HL-60 (cell line): ENCODE measurements around the gene NAA80.

Experiments
- GABPA ChIP-seq: IDR thresholded peaks from 2 replicates; pipeline ENCODE4 v1.6.1; 2012; ENCODE audit warnings: low read depth
- TF ChIP-seq, protein P1 (sequence below): IDR thresholded peaks from one replicate; pipeline ENCODE4 v1.5.1; 2011; ENCODE audit warnings: low read length, control low read depth, inconsistent platforms; ENCODE audit not compliant: insufficient read depth
- TF ChIP-seq, protein P2 (sequence below): IDR thresholded peaks from 2 replicates; pipeline ENCODE4 v1.6.1; 2012; ENCODE audit warnings: low read depth; ENCODE audit not compliant: insufficient replicate concordance

DNA sequence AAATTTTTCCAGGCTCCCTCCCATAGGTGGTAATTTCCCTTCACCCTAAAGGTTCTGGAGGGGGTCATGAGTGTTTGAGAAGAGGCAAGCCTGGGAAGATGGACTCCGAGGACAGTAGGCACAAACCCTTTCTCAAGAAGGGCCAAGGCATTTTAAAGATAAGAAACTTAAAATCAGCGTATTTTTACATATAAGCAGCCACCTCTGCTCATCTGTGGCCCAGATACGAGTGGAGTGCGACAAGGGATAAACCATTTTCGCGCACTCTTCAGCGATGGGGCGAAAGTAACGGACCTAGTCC lies 40.9 kb upstream of the NAA80 start:
- TF ChIP-seq, protein P1, sequence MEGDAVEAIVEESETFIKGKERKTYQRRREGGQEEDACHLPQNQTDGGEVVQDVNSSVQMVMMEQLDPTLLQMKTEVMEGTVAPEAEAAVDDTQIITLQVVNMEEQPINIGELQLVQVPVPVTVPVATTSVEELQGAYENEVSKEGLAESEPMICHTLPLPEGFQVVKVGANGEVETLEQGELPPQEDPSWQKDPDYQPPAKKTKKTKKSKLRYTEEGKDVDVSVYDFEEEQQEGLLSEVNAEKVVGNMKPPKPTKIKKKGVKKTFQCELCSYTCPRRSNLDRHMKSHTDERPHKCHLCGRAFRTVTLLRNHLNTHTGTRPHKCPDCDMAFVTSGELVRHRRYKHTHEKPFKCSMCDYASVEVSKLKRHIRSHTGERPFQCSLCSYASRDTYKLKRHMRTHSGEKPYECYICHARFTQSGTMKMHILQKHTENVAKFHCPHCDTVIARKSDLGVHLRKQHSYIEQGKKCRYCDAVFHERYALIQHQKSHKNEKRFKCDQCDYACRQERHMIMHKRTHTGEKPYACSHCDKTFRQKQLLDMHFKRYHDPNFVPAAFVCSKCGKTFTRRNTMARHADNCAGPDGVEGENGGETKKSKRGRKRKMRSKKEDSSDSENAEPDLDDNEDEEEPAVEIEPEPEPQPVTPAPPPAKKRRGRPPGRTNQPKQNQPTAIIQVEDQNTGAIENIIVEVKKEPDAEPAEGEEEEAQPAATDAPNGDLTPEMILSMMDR: no peak
- TF ChIP-seq, protein P2, sequence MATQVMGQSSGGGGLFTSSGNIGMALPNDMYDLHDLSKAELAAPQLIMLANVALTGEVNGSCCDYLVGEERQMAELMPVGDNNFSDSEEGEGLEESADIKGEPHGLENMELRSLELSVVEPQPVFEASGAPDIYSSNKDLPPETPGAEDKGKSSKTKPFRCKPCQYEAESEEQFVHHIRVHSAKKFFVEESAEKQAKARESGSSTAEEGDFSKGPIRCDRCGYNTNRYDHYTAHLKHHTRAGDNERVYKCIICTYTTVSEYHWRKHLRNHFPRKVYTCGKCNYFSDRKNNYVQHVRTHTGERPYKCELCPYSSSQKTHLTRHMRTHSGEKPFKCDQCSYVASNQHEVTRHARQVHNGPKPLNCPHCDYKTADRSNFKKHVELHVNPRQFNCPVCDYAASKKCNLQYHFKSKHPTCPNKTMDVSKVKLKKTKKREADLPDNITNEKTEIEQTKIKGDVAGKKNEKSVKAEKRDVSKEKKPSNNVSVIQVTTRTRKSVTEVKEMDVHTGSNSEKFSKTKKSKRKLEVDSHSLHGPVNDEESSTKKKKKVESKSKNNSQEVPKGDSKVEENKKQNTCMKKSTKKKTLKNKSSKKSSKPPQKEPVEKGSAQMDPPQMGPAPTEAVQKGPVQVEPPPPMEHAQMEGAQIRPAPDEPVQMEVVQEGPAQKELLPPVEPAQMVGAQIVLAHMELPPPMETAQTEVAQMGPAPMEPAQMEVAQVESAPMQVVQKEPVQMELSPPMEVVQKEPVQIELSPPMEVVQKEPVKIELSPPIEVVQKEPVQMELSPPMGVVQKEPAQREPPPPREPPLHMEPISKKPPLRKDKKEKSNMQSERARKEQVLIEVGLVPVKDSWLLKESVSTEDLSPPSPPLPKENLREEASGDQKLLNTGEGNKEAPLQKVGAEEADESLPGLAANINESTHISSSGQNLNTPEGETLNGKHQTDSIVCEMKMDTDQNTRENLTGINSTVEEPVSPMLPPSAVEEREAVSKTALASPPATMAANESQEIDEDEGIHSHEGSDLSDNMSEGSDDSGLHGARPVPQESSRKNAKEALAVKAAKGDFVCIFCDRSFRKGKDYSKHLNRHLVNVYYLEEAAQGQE: no peak
- no peak for TF ChIP-seq GABPA
